HEK293 (cell line): Measurements from ENCODE around the gene S1PR4.
"Not testable (repeated sequence)": the region's sequence is repeated elsewhere in the genome, so short reads cannot be mapped to it uniquely, and the experiment has no call there.

Experiments used
- CTCF ChIP-seq: fragments of 450-650 bp; formaldehyde crosslinking; IDR thresholded peaks from 2 replicates; pipeline ENCODE4 v1.5.1; 2016; ENCODE audit warnings: missing biosample characterization, missing genetic modification characterization
- KLF17 ChIP-seq: fragments of 450-650 bp; formaldehyde crosslinking; IDR thresholded peaks from 2 replicates; pipeline ENCODE4 v1.5.1; 2016; ENCODE audit warnings: missing biosample characterization, missing genetic modification characterization
- MZF1 ChIP-seq: fragments of 450-650 bp; formaldehyde crosslinking; IDR thresholded peaks from 2 replicates; pipeline ENCODE4 v1.5.1; 2017; ENCODE audit warnings: missing biosample characterization, missing genetic modification characterization, borderline replicate concordance
- REPIN1 ChIP-seq: fragments of 450-650 bp; formaldehyde crosslinking; IDR thresholded peaks from 2 replicates; pipeline ENCODE4 v1.5.1; 2017; ENCODE audit warnings: missing biosample characterization, missing genetic modification characterization, low read depth
- REST ChIP-seq: fragments of 450-650 bp; formaldehyde crosslinking; IDR thresholded peaks from 2 replicates; pipeline ENCODE4 v1.5.1; 2016; ENCODE audit warnings: missing biosample characterization, missing genetic modification characterization
- TSHZ1 ChIP-seq: fragments of 450-650 bp; formaldehyde crosslinking; IDR thresholded peaks from 2 replicates; pipeline ENCODE4 v1.5.1; 2016; ENCODE audit warnings: missing biosample characterization, missing genetic modification characterization, borderline replicate concordance
- ZNF16 ChIP-seq: fragments of 450-650 bp; formaldehyde crosslinking; IDR thresholded peaks from 2 replicates; pipeline ENCODE4 v1.5.1; 2016; ENCODE audit warnings: low read depth, missing biosample characterization, missing genetic modification characterization
- ZNF175 ChIP-seq: fragments of 450-650 bp; formaldehyde crosslinking; IDR thresholded peaks from 2 replicates; pipeline ENCODE4 v1.5.1; 2016; ENCODE audit warnings: missing biosample characterization, missing genetic modification characterization
- ZNF274 ChIP-seq, 2 experiments: fragments of 200-500 bp in 1 of 2; fragments of 450-650 bp in 1 of 2; sonication (Bioruptor generic) in 1 of 2; formaldehyde crosslinking in 1 of 2; IDR thresholded peaks; 2 replicates each; pipeline versions ENCODE4 v1.5.1 to v1.6.1; 2014 to 2016; ENCODE audit warnings: borderline replicate concordance in 1 of 2, inconsistent platforms in 1 of 2, low read length in 1 of 2, missing biosample characterization in 1 of 2, missing genetic modification characterization in 1 of 2
- ZNF280C ChIP-seq: fragments of 450-650 bp; formaldehyde crosslinking; IDR thresholded peaks from 2 replicates; pipeline ENCODE4 v1.5.1; 2016; ENCODE audit warnings: missing biosample characterization, missing genetic modification characterization
- ZNF530 ChIP-seq: fragments of 450-650 bp; formaldehyde crosslinking; IDR thresholded peaks from 2 replicates; pipeline ENCODE4 v1.5.1; 2016; ENCODE audit warnings: low read depth, missing biosample characterization, missing genetic modification characterization
- ZNF558 ChIP-seq: fragments of 450-650 bp; formaldehyde crosslinking; IDR thresholded peaks from 2 replicates; pipeline ENCODE4 v1.5.1; 2016; ENCODE audit warnings: missing biosample characterization, missing genetic modification characterization
- ZNF777 ChIP-seq: fragments of 450-650 bp; formaldehyde crosslinking; IDR thresholded peaks from 2 replicates; pipeline ENCODE4 v1.5.1; 2017; ENCODE audit warnings: missing biosample characterization, missing genetic modification characterization, borderline replicate concordance
- ZNF785 ChIP-seq: fragments of 450-650 bp; formaldehyde crosslinking; IDR thresholded peaks from 2 replicates; pipeline ENCODE4 v1.5.1; 2016; ENCODE audit warnings: missing biosample characterization, missing genetic modification characterization

GRCh38 chr19:3191806-3192104, 13.2 kb downstream of the S1PR4 start:
- not testable (repeated sequence) for TF ChIP-seq ZNF558 (tag by site-specific recombination); ZNF777 (tag by site-specific recombination); CTCF (tag by site-specific recombination); ZNF785 (tag by site-specific recombination); ZNF530 (tag by site-specific recombination); REPIN1; TSHZ1 (tag by site-specific recombination); ZNF280C (tag by site-specific recombination); ZNF16; REST (tag by site-specific recombination); MZF1; KLF17; ZNF274 (IDR thresholded peaks at IDR 0.05; ENCODE audit: low read length); ZNF274 (tag by site-specific recombination; IDR thresholded peaks at IDR 0.05; ENCODE audit: borderline replicate concordance); ZNF175 (tag by site-specific recombination)
